ENCODE results near the gene CTSC. TPM values are rescaled to one million over a fixed set of nuclear protein-coding genes. Genes with fewer than 3 reads are reported as not detected.

CTSC gene
- total and polyA plus RNA-seq, 12 donors: 6.3 to 161 (median 15.1) TPM

- peaks cover 0 to 48% (median 19%) of the 10 kb centered on the region in 9 donors for H3K4me1 ChIP-seq
- no peak overlapping the region for H3K4me3 ChIP-seq
- WGBS, 2 donors: 50 to 72% methylated on average over 3 of the region's 3 CpGs
- no peaks in the 10 kb centered on the region for H3K9me3 ChIP-seq
- no peak overlapping the region for H3K27ac ChIP-seq
- H3K36me3 ChIP-seq: peaks cover 0 to 18% (median 0%) of the 10 kb centered on the region in 9 donors
- ATAC-seq (no peak), DNase-seq (no peak)
- intact Hi-C loops (cut with DNase I): loop anchor here in 1 of 10 donors (10.0 kb wide), 1 partner anchor 97 kb away; no protein-coding TSS in a partner anchor
- TF ChIP-seq, protein P1, sequence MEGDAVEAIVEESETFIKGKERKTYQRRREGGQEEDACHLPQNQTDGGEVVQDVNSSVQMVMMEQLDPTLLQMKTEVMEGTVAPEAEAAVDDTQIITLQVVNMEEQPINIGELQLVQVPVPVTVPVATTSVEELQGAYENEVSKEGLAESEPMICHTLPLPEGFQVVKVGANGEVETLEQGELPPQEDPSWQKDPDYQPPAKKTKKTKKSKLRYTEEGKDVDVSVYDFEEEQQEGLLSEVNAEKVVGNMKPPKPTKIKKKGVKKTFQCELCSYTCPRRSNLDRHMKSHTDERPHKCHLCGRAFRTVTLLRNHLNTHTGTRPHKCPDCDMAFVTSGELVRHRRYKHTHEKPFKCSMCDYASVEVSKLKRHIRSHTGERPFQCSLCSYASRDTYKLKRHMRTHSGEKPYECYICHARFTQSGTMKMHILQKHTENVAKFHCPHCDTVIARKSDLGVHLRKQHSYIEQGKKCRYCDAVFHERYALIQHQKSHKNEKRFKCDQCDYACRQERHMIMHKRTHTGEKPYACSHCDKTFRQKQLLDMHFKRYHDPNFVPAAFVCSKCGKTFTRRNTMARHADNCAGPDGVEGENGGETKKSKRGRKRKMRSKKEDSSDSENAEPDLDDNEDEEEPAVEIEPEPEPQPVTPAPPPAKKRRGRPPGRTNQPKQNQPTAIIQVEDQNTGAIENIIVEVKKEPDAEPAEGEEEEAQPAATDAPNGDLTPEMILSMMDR (IDR thresholded peaks at IDR 0.05): peak in 2 of 9 donors; percentile 7 to 26
- H3K27me3 ChIP-seq: no peaks in the 10 kb centered on the region
Observed at GRCh38 chr11:88281317-88281712, 56.2 kb downstream of the CTSC start.

DNA sequence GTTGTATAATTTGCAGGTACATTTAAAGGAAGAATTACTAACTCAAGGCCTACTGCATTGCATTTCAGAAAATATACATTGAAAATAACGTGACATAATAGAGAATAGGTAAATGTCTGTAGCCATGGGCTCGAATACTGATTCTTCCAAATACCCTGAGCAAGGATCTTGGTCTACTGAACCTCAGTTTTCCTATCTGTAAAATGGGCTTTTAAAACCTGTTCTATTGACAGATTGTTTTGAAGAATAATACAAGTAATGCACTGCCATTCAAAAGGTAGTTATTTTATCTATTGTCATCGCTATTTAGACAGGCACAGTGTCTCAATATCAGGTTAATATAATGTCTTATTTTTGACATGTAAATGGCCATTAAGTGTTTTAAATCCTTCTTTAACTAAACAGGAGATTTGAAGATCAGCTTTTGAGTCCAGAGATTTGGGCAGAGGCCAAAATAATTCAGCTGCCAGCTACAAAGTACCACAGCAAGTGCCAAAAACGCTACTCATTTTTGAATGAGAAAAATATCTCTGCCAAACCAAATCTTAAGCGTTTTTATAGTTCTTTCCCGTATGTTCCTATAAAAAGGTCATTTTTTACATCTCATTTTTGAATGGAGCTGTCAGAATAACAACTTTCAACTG, 56.7 kb downstream of the CTSC start:
- no peak for DNase-seq
- WGBS, 2 donors: 50 to 52% methylated on average over 6 of the region's 6 CpGs
- Histone ChIP-seq H3K4me3 (no peak overlapping the region), H3K4me1 (peaks cover 0 to 44% (median 19%) of the 10 kb centered on the region in 9 donors), H3K9me3 (no peaks in the 10 kb centered on the region), H3K36me3 (peaks cover 0 to 18% (median 0%) of the 10 kb centered on the region in 9 donors), H3K27me3 (no peaks in the 10 kb centered on the region), H3K27ac (no peak overlapping the region)
- TF ChIP-seq, protein P1 (IDR thresholded peaks at IDR 0.05): no peak
- ATAC-seq: no peak
- intact Hi-C loops (cut with DNase I): loop anchor here in 1 of 10 donors (10.0 kb wide), 1 partner anchor 96 kb away; no protein-coding TSS in a partner anchor

GRCh38 chr11:88277349-88277915, 60.1 kb downstream of the CTSC start:
- Histone ChIP-seq H3K27ac (no peak overlapping the region), H3K27me3 (no peaks in the 10 kb centered on the region), H3K4me1 (peaks cover 0 to 14% (median 0%) of the 10 kb centered on the region in 9 donors), H3K36me3 (peaks cover 0 to 4% (median 0%) of the 10 kb centered on the region in 9 donors), H3K9me3 (no peaks in the 10 kb centered on the region), H3K4me3 (no peak overlapping the region)
- WGBS, 2 donors: 73 to 88% methylated on average over 3 of the region's 3 CpGs
- TF ChIP-seq, protein P1 (IDR thresholded peaks at IDR 0.05): no peak
- intact Hi-C loops (cut with DNase I): no loop called here
- ATAC-seq: no peak
- DNase-seq: no peak

DNA sequence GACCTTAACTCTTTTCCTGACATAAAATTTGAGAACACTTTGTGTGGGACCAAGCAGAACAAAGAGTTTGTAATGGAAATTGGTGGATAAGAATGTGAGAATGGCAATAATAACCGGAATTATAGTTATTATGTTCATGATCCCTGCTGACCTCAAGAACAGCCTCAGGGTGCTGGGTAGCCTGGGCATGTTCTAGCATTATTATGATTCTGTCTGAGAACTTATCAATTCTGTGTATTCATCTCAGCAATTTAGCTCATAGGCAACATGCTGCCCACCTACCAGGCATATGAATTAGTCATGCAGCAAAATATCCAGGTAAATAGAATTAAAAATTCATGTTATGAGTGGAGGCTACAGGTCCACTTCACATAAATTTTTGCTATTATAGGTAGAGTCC, 61.9 kb downstream of the CTSC start:
- TF ChIP-seq, protein P1 (IDR thresholded peaks at IDR 0.05): no peak
- Histone ChIP-seq H3K36me3 (no peaks in the 10 kb centered on the region), H3K4me1 (peaks cover 0 to under 1% (median 0%) of the 10 kb centered on the region in 9 donors), H3K27ac (no peak overlapping the region), H3K9me3 (peaks cover 0 to 7% (median 0%) of the 10 kb centered on the region in 11 donors), H3K4me3 (no peak overlapping the region), H3K27me3 (no peaks in the 10 kb centered on the region)
- intact Hi-C loops (cut with DNase I): no loop called here
- DNase-seq: no peak
- ATAC-seq: no peak
- WGBS, 2 donors: 87 to 97% methylated on average over 1 of the region's 1 CpG

Measured in heart right ventricle (tissue), 16 donors.